Hippocampal formation (tissue), 2 donors: Measurements from ENCODE around the gene ABCD2.
"Not testable (repeated sequence)": the region's sequence is repeated elsewhere in the genome, so short reads cannot be mapped to it uniquely, and the experiment has no call there.

Source experiments
- DNase-seq, 2 donors: peaks; one replicate each; lab custom pipeline; 2025; lab: John Stamatoyannopoulos, UW

ABCD2 gene

GRCh38 chr12:39612250-39612649 is 7.4 kb downstream of the ABCD2 start:
- DNase-seq, result no peak

GRCh38 chr12:39611818-39612217 is 7.8 kb downstream of the ABCD2 start:
- DNase-seq, result no peak

GRCh38 chr12:39610436-39611025 is 9.1 kb downstream of the ABCD2 start:
- DNase-seq, result no peak

- DNase-seq, result no peak
Observed at GRCh38 chr12:39606712-39607423, 12.7 kb downstream of the ABCD2 start.

GRCh38 chr12:39605996-39606395 is 13.6 kb downstream of the ABCD2 start:
- no peak for DNase-seq

GRCh38 chr12:39605501-39605900 is 14.1 kb downstream of the ABCD2 start:
- DNase-seq, result no peak

GRCh38 chr12:39603065-39603464 is 16.5 kb downstream of the ABCD2 start:
- no peak for DNase-seq

GRCh38 chr12:39601951-39602350 is 17.7 kb downstream of the ABCD2 start:
- not testable (repeated sequence) for DNase-seq

GRCh38 chr12:39595928-39596327 is 23.7 kb downstream of the ABCD2 start:
- no peak for DNase-seq

GRCh38 chr12:39592295-39592694 is 27.3 kb downstream of the ABCD2 start:
- no peak for DNase-seq

GRCh38 chr12:39588348-39588747 is 31.3 kb downstream of the ABCD2 start:
- DNase-seq, result no peak

- DNase-seq, result no peak
Observed at GRCh38 chr12:39587225-39587624, 32.4 kb downstream of the ABCD2 start.

- DNase-seq, result no peak
Observed at GRCh38 chr12:39586816-39587215, 32.8 kb downstream of the ABCD2 start.

GRCh38 chr12:39581592-39581991 is 38.0 kb downstream of the ABCD2 start:
- no peak for DNase-seq

GRCh38 chr12:39575498-39575875 is 44.1 kb downstream of the ABCD2 start:
- DNase-seq, result no peak

- no peak for DNase-seq
Observed at GRCh38 chr12:39574785-39575497, 44.7 kb downstream of the ABCD2 start.

- no peak for DNase-seq
Observed at GRCh38 chr12:39574378-39574777, 45.2 kb downstream of the ABCD2 start.

GRCh38 chr12:39573971-39574370 is 45.6 kb downstream of the ABCD2 start:
- no peak for DNase-seq

GRCh38 chr12:39572551-39572950 is 47.1 kb downstream of the ABCD2 start:
- DNase-seq, result no peak

GRCh38 chr12:39571351-39571750 is 48.3 kb downstream of the ABCD2 start:
- no peak for DNase-seq

GRCh38 chr12:39553476-39553875 is 66.1 kb downstream of the ABCD2 start:
- no peak for DNase-seq

GRCh38 chr12:39544211-39544610 is 75.4 kb downstream of the ABCD2 start:
- DNase-seq, result not testable (repeated sequence)

- DNase-seq, result no peak
Observed at GRCh38 chr12:39541471-39541870, 78.1 kb downstream of the ABCD2 start.
